DOHH2 (cell line): Measurements from ENCODE around the gene C21orf58.
A peak's percentile ranks its signal among the peaks of the same experiment; 100 is the strongest.

Experiments used
- H3F3A ChIP-seq: fragments of 200-600 bp; sonication (generic), shearing (Covaris generic); 2 replicates; pipeline ENCODE4 v1.6.0; 2016; ENCODE audit warnings: antibody characterized with exemption, mild to moderate bottlenecking; ENCODE audit not compliant: control insufficient read depth, insufficient read depth
- H3K27ac ChIP-seq: fragments of 200-600 bp; sonication (generic); 2 replicates; pipeline ENCODE4 v1.5.1; 2014; ENCODE audit warnings: low read depth, mild to moderate bottlenecking, low read length, moderate library complexity
- H3K27me3 ChIP-seq: fragments of 200-600 bp; sonication (generic); 2 replicates; pipeline ENCODE4 v1.6.1; 2014; ENCODE audit warnings: mild to moderate bottlenecking, low read length, mixed read lengths; ENCODE audit not compliant: control insufficient read depth
- H3K36me3 ChIP-seq: fragments of 200-600 bp; sonication (generic); 2 replicates; pipeline ENCODE4 v1.6.1; 2014; ENCODE audit warnings: mild to moderate bottlenecking, low read length, moderate library complexity, mixed read lengths; ENCODE audit not compliant: control insufficient read depth
- H3K4me1 ChIP-seq: fragments of 200-600 bp; sonication (generic); 2 replicates; pipeline ENCODE4 v1.6.1; 2014; ENCODE audit warnings: mild to moderate bottlenecking, low read length, mixed read lengths; ENCODE audit not compliant: control insufficient read depth
- H3K4me2 ChIP-seq: fragments of 200-600 bp; sonication (generic); 2 replicates; pipeline ENCODE4 v1.6.0; 2014; ENCODE audit warnings: mild to moderate bottlenecking, low read length, moderate library complexity
- H3K4me3 ChIP-seq: fragments of 200-600 bp; sonication (generic); 2 replicates; pipeline ENCODE4 v1.5.1; 2014; ENCODE audit warnings: mild to moderate bottlenecking, low read length, mixed read lengths
- H3K79me2 ChIP-seq: fragments of 200-600 bp; sonication (generic); 2 replicates; pipeline ENCODE4 v1.6.1; 2014; ENCODE audit warnings: mild to moderate bottlenecking, low read length, mixed read lengths; ENCODE audit not compliant: control insufficient read depth
- H3K9me2 ChIP-seq: fragments of 200-600 bp; sonication (generic); replicated peaks from 2 replicates; pipeline ENCODE4 v1.6.1; 2014; ENCODE audit warnings: mild to moderate bottlenecking, low read length, mixed read lengths; ENCODE audit not compliant: control insufficient read depth
- H3K9me3 ChIP-seq: fragments of 200-600 bp; sonication (generic); 2 replicates; pipeline ENCODE4 v1.6.1; 2014; ENCODE audit warnings: antibody characterized with exemption, low read length, mixed read lengths; ENCODE audit not compliant: control insufficient read depth, insufficient read depth
- H4K20me1 ChIP-seq: fragments of 200-600 bp; sonication (generic); 2 replicates; pipeline ENCODE4 v1.6.0; 2014; ENCODE audit warnings: low read depth, mild to moderate bottlenecking, antibody characterized with exemption, low read length, moderate library complexity; ENCODE audit not compliant: control insufficient read depth, insufficient read depth
- EZH2phosphoT487 ChIP-seq: fragments of 200-600 bp; sonication (generic); IDR thresholded peaks from 2 replicates; pipeline ENCODE4 v1.6.1; 2017; ENCODE audit warnings: borderline replicate concordance, mild to moderate bottlenecking, antibody characterized with exemption, low read length, moderate library complexity, mixed read lengths
- TF ChIP-seq, protein P1 (sequence below): fragments of 200-600 bp; sonication (generic); IDR thresholded peaks from one replicate; pipeline ENCODE4 v1.5.1; 2014; ENCODE audit warnings: antibody characterized with exemption, mild to moderate bottlenecking, low read depth, low read length; ENCODE audit not compliant: poor library complexity, severe bottlenecking

Gene C21orf58

DNA sequence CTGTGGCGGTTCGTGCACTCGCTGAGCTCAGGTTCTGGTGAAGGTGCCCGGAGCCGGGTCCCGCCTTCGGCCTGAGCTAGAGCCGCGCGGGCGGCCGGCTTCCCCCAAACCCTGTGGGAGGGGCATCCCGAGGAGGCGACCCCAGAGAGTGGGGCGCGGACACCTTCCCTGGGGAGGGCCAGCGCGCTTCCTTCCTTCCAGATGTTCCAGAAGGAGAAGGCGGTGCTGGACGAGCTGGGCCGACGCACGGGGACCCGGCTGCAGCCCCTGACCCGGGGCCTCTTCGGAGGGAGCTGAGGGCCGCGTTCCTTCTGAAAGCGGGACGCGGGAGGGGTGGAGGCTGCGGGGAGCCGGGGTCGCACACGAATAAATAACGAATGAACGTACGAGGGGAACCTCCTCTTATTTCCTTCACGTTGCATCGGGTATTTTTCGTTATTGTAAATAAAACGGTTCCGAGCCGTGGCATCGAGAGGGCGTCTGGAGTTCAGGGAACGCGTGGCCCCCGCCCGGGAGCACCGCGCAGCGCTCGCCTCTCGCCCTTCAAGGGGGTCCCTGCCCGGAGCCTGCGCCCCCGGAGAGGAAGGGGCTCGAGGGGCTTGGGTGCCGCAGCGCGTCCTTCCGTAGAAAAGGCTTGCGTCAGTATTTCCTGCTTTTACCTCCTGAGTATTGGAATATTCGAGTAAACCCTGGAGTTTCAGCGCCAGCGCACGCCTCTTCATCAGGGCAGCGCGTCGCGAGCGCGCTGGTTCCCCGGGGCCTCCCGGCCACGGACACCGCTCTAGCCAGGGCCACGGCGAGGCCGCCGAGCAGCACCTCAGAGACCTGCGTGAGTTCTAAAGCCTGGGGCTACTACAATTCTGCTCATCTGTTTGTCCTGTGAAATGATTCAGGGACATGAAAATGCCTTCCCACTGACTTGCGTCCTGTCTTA, 26.1 kb downstream of the C21orf58 start:
- Histone ChIP-seq H3K9me3 (no peaks in the 10 kb centered on the region), H3K27me3 (no peaks in the 10 kb centered on the region), H3K4me3 (peak overlapping the region; percentile 41; the same call in 1 of the 2 replicates)

DNA sequence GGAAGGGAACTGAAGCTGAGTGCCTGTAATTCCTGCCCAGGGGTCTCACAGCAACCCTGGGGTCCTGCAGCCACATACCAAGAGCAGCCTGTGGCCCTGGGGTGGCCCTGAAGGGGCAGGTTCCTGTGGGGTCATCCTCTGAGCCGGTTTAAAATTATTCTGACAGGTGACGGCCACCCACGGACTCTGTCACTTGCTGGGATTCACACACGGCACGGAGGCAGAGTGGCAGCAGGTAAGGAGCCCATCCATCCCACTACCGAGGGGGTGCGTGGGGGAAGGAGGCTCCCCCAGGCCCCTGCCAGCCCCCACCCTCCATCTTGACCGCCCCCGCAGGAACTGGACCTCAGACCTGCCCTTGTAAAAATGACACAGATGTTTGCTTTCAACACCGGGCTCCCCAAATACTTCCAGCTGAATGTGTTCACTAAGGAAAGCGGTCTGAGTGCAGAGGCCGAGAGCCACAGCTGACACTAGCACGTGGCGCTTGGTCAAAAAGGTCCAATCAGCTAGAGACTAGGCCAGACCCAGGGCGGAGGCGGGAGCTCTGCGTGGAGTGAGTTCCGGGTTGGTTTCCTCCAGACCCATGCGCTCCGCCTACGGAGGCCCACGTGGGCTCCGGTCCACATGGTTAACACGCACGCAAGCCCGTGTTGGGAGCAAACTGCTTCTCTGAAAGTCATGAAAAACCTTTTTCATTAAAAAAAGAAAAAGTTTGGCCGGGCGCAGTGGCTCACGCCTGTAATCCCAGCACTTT, 27.5 kb downstream of the C21orf58 start:
- no peaks in the 10 kb centered on the region for H4K20me1 ChIP-seq
- H3K4me2 ChIP-seq = peak overlapping the region; percentile 64
- peaks cover 29% of the 10 kb centered on the region for H3K36me3 ChIP-seq
- peaks cover 6% of the 10 kb centered on the region for H3F3A ChIP-seq
- no peak for TF ChIP-seq EZH2phosphoT487
- TF ChIP-seq, protein P1, sequence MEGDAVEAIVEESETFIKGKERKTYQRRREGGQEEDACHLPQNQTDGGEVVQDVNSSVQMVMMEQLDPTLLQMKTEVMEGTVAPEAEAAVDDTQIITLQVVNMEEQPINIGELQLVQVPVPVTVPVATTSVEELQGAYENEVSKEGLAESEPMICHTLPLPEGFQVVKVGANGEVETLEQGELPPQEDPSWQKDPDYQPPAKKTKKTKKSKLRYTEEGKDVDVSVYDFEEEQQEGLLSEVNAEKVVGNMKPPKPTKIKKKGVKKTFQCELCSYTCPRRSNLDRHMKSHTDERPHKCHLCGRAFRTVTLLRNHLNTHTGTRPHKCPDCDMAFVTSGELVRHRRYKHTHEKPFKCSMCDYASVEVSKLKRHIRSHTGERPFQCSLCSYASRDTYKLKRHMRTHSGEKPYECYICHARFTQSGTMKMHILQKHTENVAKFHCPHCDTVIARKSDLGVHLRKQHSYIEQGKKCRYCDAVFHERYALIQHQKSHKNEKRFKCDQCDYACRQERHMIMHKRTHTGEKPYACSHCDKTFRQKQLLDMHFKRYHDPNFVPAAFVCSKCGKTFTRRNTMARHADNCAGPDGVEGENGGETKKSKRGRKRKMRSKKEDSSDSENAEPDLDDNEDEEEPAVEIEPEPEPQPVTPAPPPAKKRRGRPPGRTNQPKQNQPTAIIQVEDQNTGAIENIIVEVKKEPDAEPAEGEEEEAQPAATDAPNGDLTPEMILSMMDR = no peak
- H3K27ac ChIP-seq = peak overlapping the region; percentile 38
- H3K4me3 ChIP-seq = peak overlapping the region; percentile 48
- no peaks in the 10 kb centered on the region for H3K27me3 ChIP-seq
- no peaks in the 10 kb centered on the region for H3K79me2 ChIP-seq
- peaks cover 31% of the 10 kb centered on the region for H3K4me1 ChIP-seq
- no peaks in the 10 kb centered on the region; the same call in 1 of the 2 replicates for H3K9me3 ChIP-seq
- H3K9me2 ChIP-seq = no peaks in the 10 kb centered on the region

More for the DNA sequence above, 26.1 kb downstream of the C21orf58 start:
- no peak overlapping the region for H3K27ac ChIP-seq
- H3K4me1 ChIP-seq = peaks cover 28% of the 10 kb centered on the region
- TF ChIP-seq, protein P1 = no peak
- no peak for TF ChIP-seq EZH2phosphoT487
- peaks cover 6% of the 10 kb centered on the region for H3F3A ChIP-seq
- H3K4me2 ChIP-seq = peak overlapping the region; percentile 51
- no peaks in the 10 kb centered on the region for H3K9me2 ChIP-seq
- no peaks in the 10 kb centered on the region for H3K79me2 ChIP-seq
- H3K36me3 ChIP-seq = peaks cover 27% of the 10 kb centered on the region
- H4K20me1 ChIP-seq = no peaks in the 10 kb centered on the region

DNA sequence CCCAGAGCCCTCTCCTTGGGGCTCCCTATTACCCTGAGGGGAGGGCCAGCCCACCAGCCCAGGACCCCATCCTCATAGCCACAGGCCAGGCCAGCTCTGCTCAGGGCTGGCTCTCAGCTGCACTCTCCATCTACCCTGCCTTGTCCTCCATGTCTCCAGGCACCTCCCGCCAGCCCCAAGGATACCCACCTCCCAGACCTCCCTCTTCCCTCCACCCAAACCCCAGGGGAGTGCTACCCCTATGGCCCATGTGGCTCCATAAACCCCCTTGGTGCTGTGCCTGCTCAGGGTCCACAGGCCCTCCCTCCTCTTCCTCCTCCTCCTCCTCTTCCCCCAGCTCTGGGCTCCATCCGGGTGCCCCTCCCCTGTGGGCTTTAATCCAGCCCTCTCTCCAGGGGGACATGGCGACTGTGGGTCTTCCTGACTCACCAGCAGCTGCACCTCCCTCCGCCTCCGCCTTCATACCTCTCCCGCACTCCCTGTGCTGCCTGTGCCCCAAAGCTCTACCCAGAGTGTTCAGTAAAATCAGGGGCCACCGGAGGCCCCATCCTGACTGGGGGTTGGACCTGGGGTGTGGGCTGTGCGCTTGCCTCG, 28.4 kb downstream of the C21orf58 start:
- H3K27ac ChIP-seq = peak overlapping the region; percentile 38
- no peaks in the 10 kb centered on the region for H4K20me1 ChIP-seq
- H3K9me2 ChIP-seq = no peaks in the 10 kb centered on the region
- peaks cover 23% of the 10 kb centered on the region for H3K36me3 ChIP-seq
- H3F3A ChIP-seq = peaks cover 3% of the 10 kb centered on the region; the same call in 1 of the 2 replicates
- no peak for TF ChIP-seq EZH2phosphoT487
- TF ChIP-seq, protein P1 = no peak
- no peaks in the 10 kb centered on the region for H3K27me3 ChIP-seq
- peak overlapping the region; percentile 48; the same call in 1 of the 2 replicates for H3K4me3 ChIP-seq
- peaks cover 37% of the 10 kb centered on the region for H3K4me1 ChIP-seq
- peak overlapping the region; percentile 64 for H3K4me2 ChIP-seq
- peaks cover 3% of the 10 kb centered on the region for H3K79me2 ChIP-seq
- no peaks in the 10 kb centered on the region; the same call in 1 of the 2 replicates for H3K9me3 ChIP-seq
